BLaER1 treated with 17β-estradiol and CSF1 and Interleukin-3, amounts not matched to agents 10 nM and 100 nM (cell line): ENCODE measurements around the gene CFAP61.

Experiments
- H3K27ac ChIP-seq, 11 experiments: shearing (Covaris generic); formaldehyde crosslinking; 2 replicates each; pipeline ENCODE4 v1.8.1; 2022
- H3K27me3 ChIP-seq, 11 experiments: shearing (Covaris generic); formaldehyde crosslinking; 2 replicates each; pipeline ENCODE4 v1.8.1; 2022
- H3K36me3 ChIP-seq, 11 experiments: shearing (Covaris generic); formaldehyde crosslinking; 2 replicates each; pipeline ENCODE4 v1.8.1; 2022
- H3K4me1 ChIP-seq, 10 experiments: shearing (Covaris generic); formaldehyde crosslinking; 2 replicates each; pipeline ENCODE4 v1.8.1; 2022
- H3K4me2 ChIP-seq, 11 experiments: shearing (Covaris generic); formaldehyde crosslinking; 2 replicates each; pipeline ENCODE4 v1.8.1; 2022
- H3K4me3 ChIP-seq, 10 experiments: shearing (Covaris generic); formaldehyde crosslinking; 2 replicates each; pipeline ENCODE4 v1.8.1; 2022
- H3K9ac ChIP-seq, 11 experiments: shearing (Covaris generic); formaldehyde crosslinking; 2 replicates each; pipeline ENCODE4 v1.8.1; 2022
- H3K9me3 ChIP-seq, 11 experiments: shearing (Covaris generic); formaldehyde crosslinking; replicated peaks in 1 of 11; 2 replicates each; pipeline ENCODE4 v1.8.1; 2022
- H4K20me1 ChIP-seq, 11 experiments: shearing (Covaris generic); formaldehyde crosslinking; 2 replicates each; pipeline ENCODE4 v1.8.1; 2022
- Cebpa-rat ChIP-seq, 11 experiments: shearing (Covaris generic); IDR thresholded peaks; 2 replicates each; pipeline ENCODE4 v1.8.1; 2022

Gene CFAP61

DNA sequence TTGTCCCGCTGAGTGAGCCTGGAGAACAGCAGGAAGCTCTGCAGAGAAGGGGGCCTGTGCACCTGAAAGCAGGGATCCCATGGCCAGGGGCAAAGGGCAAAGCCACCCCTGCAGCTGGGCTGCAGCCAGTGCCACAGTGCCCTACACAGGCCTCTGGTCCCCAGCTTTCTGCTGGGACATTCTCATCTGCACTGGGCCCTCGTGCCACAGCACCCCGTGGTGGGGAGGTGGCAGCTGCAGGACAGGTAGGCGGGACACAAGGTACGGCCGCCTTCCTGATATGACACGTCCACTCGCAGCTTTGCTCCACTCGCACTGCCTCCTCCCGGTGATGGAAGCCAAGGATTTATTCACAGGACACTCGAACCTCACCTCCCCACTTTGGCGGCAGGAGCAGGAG is 342.8 kb downstream of the CFAP61 start:
- peak overlapping the region in 1 of 11 experiments; percentile 62; a peak in 1 of 22 replicates for H3K4me2 ChIP-seq
- no peaks in the 10 kb centered on the region for H4K20me1 ChIP-seq
- H3K27ac ChIP-seq, result no peak overlapping the region
- H3K4me1 ChIP-seq, result peaks cover 0 to 39% (median 10%) of the 10 kb centered on the region in 10 experiments; a peak in 9 of 20 replicates
- no peak for TF ChIP-seq Cebpa-rat (IDR thresholded peaks at IDR 0.05)
- peaks cover 0 to 41% (median 11%) of the 10 kb centered on the region in 11 experiments; a peak in 9 of 22 replicates for H3K36me3 ChIP-seq
- no peaks in the 10 kb centered on the region for H3K9me3 ChIP-seq
- no peak overlapping the region for H3K9ac ChIP-seq
- H3K4me3 ChIP-seq, result no peak overlapping the region
- H3K27me3 ChIP-seq, result no peaks in the 10 kb centered on the region

DNA sequence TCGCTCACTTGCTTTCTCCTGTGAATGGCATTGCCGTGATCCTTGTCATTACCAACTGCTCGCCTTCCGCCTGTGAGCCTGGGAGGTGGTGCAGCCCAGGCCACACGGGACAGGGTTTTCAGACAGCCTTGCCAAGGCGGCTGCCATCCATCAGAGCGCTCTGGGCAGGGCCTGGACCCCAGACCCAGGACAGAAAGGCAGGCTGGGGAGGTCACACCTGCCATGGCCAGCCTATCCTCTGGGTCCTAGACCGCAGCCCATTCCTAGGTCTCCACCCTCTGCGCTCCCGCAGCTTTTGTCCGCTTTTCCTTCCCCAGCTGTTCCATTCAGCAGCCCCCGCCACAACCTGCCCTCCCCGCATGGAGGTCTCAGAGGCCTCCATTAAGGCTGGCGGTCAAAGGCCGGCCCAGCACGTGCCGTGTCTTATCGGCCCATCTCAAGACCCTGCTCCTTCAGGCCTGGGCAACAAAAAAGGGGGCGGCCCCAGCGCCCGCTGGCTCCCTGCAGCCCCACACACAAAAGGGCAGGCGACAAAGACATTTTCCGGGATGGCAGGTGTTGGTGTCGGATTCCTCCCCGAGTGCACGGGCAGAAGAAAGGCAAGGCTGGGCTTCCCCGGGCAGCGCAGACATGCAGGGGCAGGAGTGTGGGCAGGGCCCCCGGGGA is 343.7 kb downstream of the CFAP61 start:
- Histone ChIP-seq H3K36me3 (peaks cover 0 to 41% (median 11%) of the 10 kb centered on the region in 11 experiments; a peak in 9 of 22 replicates), H3K27ac (no peak overlapping the region), H3K27me3 (no peaks in the 10 kb centered on the region), H3K9me3 (no peaks in the 10 kb centered on the region), H3K4me3 (no peak overlapping the region), H3K9ac (no peak overlapping the region), H4K20me1 (no peaks in the 10 kb centered on the region), H3K4me1 (peaks cover 0 to 39% (median 10%) of the 10 kb centered on the region in 10 experiments; a peak in 9 of 20 replicates), H3K4me2 (no peak overlapping the region)
- TF ChIP-seq Cebpa-rat (IDR thresholded peaks at IDR 0.05), result no peak

DNA sequence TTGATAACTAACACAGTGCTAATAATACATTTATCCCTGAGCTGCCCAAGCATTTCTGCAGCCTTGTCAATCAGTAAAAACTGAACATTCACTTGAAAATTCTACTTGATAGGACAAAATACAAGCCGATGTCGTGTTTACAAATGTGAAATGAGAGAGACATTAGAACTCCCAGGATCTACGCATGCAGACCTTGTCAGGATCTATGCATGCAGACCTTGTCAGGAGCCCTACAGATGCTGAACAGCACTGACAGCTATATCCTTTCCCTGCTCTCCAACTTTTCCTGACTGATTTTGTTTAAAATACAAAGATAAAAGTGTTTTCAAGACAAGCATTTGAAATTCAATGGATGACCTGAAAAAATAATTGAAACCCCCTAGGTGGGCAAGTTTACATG is 344.5 kb downstream of the CFAP61 start:
- Histone ChIP-seq H3K4me1 (peaks cover 0 to 37% (median 10%) of the 10 kb centered on the region in 10 experiments; a peak in 9 of 20 replicates), H3K9me3 (no peaks in the 10 kb centered on the region), H3K4me2 (no peak overlapping the region), H3K27me3 (no peaks in the 10 kb centered on the region), H3K36me3 (peaks cover 0 to 36% (median 8%) of the 10 kb centered on the region in 11 experiments; a peak in 9 of 22 replicates), H3K9ac (no peak overlapping the region), H3K27ac (no peak overlapping the region), H4K20me1 (no peaks in the 10 kb centered on the region), H3K4me3 (no peak overlapping the region)
- TF ChIP-seq Cebpa-rat (IDR thresholded peaks at IDR 0.05), result no peak

DNA sequence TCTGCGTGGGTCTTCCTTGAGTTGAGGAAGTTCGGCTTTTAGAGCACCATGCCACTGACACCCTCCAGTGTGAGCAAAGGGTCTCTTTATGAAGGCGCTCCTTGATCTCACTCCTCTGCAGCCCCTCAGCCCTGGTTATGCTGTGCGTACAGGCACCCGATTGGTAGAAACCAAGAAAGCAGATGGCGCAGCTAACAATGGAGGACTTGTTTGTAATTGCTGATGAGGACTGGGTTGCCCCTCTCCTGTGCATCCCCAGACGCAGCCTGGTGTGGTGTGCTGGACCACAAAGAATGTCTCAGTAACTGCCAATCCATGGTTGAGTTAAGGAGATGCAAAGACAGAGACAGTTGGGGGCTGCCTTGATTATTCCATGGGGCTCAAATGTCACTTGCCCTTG is 345.8 kb downstream of the CFAP61 start:
- no peak overlapping the region for H3K4me3 ChIP-seq
- H3K27ac ChIP-seq, result no peak overlapping the region
- H3K9me3 ChIP-seq, result no peaks in the 10 kb centered on the region
- no peaks in the 10 kb centered on the region for H3K27me3 ChIP-seq
- peaks cover 0 to 23% (median 8%) of the 10 kb centered on the region in 10 experiments; a peak in 9 of 20 replicates for H3K4me1 ChIP-seq
- no peaks in the 10 kb centered on the region for H4K20me1 ChIP-seq
- peaks cover 0 to 37% (median 6%) of the 10 kb centered on the region in 11 experiments; a peak in 8 of 22 replicates for H3K36me3 ChIP-seq
- H3K9ac ChIP-seq, result no peak overlapping the region
- no peak overlapping the region for H3K4me2 ChIP-seq
- no peak for TF ChIP-seq Cebpa-rat (IDR thresholded peaks at IDR 0.05)

DNA sequence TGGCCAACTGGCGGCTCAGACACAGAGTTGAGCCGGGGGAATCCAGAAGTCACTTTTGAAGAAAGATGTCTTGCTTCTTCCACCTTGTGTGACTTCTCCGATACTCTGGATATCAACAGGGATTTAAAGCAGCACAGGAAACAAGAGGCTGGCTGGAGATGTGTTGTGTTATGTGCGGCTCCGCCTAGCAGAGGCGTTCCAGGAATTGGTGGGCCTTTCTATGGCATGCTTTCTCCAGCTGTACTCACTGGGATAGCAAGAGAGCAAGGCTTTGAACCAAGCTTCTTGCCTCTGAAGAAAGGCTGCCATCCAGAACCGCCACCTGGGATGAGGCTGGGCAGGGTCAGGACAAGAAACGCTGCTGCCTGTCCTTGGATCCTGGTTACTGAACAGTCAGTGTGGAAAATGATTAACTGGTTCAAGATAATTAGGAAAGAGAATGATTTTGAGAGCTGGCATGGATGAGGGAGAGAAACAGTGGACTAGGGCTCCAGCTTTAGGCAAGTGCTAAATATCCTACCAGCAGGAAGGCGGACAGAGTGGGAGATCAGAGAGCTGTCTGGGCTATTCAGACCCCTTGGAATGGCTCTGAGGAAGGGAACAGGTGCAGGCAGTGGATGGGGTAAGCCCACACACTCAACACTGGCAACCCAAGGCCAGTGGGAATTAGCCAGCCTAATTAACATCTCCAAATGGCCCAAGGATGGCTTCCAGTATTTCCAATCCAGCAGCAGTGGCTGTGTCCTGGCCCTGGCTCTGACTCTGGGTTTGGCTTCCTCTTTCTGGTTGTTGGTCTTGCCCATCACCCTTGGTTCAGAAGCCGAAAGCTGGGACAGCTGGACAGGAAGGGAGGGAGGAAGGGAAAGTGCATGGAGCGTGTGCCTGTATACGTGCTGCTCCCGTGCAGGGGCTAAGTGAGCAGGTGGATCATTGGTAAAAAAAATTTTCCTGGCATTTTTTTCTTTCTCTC is 347.5 kb downstream of the CFAP61 start:
- no peak overlapping the region for H3K27ac ChIP-seq

DNA sequence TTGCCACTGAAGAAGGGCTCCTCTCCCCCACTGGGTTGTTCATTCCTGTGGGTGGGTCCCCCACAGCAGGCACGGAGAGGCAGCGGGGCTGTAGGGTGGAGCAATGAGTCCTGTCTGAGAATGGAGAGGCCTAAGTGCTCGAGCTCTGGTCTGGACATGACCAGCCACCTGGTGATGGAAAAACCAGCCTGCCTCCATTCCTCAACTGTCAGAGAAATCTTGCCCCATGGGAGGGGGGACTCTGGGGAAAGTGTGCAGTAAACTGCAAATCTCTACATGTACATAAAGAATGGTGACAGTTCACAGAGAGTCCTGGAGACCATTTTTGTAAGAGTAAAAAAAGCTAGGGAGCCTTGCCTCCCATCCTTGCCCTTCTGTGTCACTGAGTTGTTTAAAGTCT is 349.7 kb downstream of the CFAP61 start:
- Histone ChIP-seq H3K27ac (no peak overlapping the region), H3K27me3 (no peaks in the 10 kb centered on the region), H4K20me1 (no peaks in the 10 kb centered on the region), H3K9ac (no peak overlapping the region), H3K4me3 (no peak overlapping the region), H3K4me2 (no peak overlapping the region), H3K36me3 (peaks cover 0 to 35% (median 5%) of the 10 kb centered on the region in 11 experiments; a peak in 5 of 22 replicates), H3K9me3 (no peaks in the 10 kb centered on the region), H3K4me1 (no peaks in the 10 kb centered on the region)
- no peak for TF ChIP-seq Cebpa-rat (IDR thresholded peaks at IDR 0.05)

More for the DNA sequence above, 347.5 kb downstream of the CFAP61 start:
- TF ChIP-seq Cebpa-rat (IDR thresholded peaks at IDR 0.05), result no peak
- H3K4me2 ChIP-seq, result no peak overlapping the region
- peaks cover 0 to 44% (median 5%) of the 10 kb centered on the region in 11 experiments; a peak in 6 of 22 replicates for H3K36me3 ChIP-seq
- H4K20me1 ChIP-seq, result no peaks in the 10 kb centered on the region
- H3K27me3 ChIP-seq, result no peaks in the 10 kb centered on the region
- H3K9me3 ChIP-seq, result no peaks in the 10 kb centered on the region
- H3K9ac ChIP-seq, result no peak overlapping the region
- H3K4me1 ChIP-seq, result peaks cover 0 to 6% (median 0%) of the 10 kb centered on the region in 10 experiments; a peak in 2 of 20 replicates
- H3K4me3 ChIP-seq, result no peak overlapping the region

DNA sequence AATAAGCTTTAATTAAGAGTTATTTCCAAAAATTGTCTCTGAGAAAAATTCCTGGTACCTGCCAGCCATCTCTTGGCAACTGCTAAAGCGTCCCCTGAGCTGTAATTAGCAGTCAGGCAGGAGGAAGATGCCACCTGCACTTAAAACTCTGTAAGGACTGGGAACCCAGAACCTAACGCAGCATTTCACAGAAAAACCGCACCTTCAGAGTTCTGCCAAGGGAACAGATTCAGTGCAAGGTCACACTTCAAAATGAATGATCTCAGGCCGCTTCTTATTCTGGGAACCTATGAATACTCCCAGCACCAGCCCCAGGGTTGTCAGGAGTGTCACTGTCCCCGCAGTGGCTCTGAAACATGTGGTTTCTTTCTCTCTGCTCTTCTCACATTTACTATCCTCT is 352.3 kb downstream of the CFAP61 start:
- TF ChIP-seq Cebpa-rat (IDR thresholded peaks at IDR 0.05), result no peak
- no peak overlapping the region for H3K9ac ChIP-seq
- H3K27ac ChIP-seq, result no peak overlapping the region
- H3K4me2 ChIP-seq, result no peak overlapping the region
- H3K4me1 ChIP-seq, result no peaks in the 10 kb centered on the region
- 0 out of 22 replicates have a peak, but pooled peaks cover 0 to 3% (median 0%) of the 10 kb centered on the region in 11 experiments for H4K20me1 ChIP-seq
- no peaks in the 10 kb centered on the region for H3K9me3 ChIP-seq
- peaks cover 0 to 31% (median 3%) of the 10 kb centered on the region in 11 experiments; a peak in 4 of 22 replicates for H3K36me3 ChIP-seq
- no peaks in the 10 kb centered on the region for H3K27me3 ChIP-seq
- H3K4me3 ChIP-seq, result no peak overlapping the region

DNA sequence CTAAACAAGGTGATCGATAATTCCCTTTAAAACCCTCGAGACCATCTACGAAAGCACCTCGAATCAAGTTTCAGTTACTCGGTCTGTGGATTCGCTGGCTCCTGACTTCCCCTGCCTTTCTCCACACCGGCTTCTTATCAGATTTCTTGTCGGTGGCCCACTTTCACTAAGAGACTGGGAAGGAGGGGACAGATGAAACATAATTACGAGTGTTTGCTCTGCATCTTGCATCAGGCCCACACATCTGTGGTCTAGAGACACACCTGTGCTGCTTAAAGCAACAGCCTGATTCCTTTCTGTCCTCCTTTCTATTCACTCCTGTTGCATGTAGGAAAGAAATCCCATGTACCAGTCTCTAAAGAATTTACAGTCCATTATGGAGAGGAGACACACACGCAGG is 353.3 kb downstream of the CFAP61 start:
- H3K27me3 ChIP-seq, result no peaks in the 10 kb centered on the region
- no peak overlapping the region for H3K9ac ChIP-seq
- 0 out of 22 replicates have a peak, but pooled peaks cover 0 to 3% (median 0%) of the 10 kb centered on the region in 11 experiments for H4K20me1 ChIP-seq
- H3K4me3 ChIP-seq, result no peak overlapping the region
- peaks cover 0 to 33% (median 0%) of the 10 kb centered on the region in 11 experiments; a peak in 2 of 22 replicates for H3K36me3 ChIP-seq
- no peaks in the 10 kb centered on the region for H3K4me1 ChIP-seq
- no peak overlapping the region for H3K27ac ChIP-seq
- H3K4me2 ChIP-seq, result no peak overlapping the region
- no peak for TF ChIP-seq Cebpa-rat (IDR thresholded peaks at IDR 0.05)
- H3K9me3 ChIP-seq, result no peaks in the 10 kb centered on the region

DNA sequence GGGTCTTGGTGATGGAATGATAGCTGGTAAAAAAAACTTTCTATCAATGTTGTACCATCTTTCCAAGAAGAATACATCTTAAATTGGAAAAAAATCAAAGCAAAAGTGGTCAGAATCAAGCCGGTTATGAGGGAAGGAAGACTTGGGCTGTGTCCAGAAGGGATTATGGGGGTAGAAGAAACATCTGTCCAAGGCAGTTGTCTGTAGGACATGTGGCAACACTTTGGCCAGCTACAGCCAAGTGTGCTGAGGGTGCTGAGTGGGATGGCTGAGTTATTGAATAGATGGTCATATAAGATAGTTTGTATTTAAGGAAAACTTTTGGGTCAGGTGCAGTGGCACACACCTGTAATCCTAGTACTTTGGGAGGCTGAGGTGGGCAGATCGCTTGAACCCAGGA is 354.0 kb downstream of the CFAP61 start:
- no peaks in the 10 kb centered on the region for H3K4me1 ChIP-seq
- no peak for TF ChIP-seq Cebpa-rat (IDR thresholded peaks at IDR 0.05)
- peaks cover 0 to 35% (median 0%) of the 10 kb centered on the region in 11 experiments; a peak in 2 of 22 replicates for H3K36me3 ChIP-seq
- no peak overlapping the region for H3K9ac ChIP-seq
- no peak overlapping the region for H3K27ac ChIP-seq
- H3K4me3 ChIP-seq, result no peak overlapping the region
- 0 out of 22 replicates have a peak, but pooled peaks cover 0 to 3% (median 0%) of the 10 kb centered on the region in 11 experiments for H4K20me1 ChIP-seq
- no peaks in the 10 kb centered on the region for H3K27me3 ChIP-seq
- no peak overlapping the region for H3K4me2 ChIP-seq
- H3K9me3 ChIP-seq, result no peaks in the 10 kb centered on the region
